ENCODE measurements around the gene CCDC18. TPM values are rescaled to one million over a fixed set of nuclear protein-coding genes. Genes with fewer than 3 reads are reported as not detected.

Gene CCDC18
- total RNA-seq, 1 experiment from 2014 or later: 18.1 TPM

DNA sequence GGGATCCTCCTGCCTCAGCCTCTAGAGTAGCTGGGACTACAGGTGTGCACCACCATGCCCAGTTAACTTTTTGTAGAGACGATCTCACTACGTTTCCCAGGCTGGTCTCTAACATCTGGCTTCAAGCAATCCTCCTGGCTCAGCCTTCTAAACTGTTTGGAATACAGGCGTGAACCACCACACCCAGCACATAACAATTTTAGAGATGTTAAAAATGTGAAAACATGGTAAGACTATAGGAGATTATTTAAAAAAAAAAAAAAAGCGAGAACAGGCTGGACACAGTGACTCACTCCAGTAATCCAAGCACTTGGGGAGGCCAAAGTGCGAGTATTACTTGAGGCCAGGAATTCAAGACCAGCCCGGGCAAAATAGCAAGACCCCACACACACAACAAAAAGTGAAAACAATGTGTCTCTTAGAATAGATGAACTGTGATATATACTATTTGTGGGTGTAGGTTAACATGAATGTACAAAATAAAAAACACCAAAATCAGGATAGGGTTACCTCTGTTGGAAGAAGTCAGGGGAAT, 19.6 kb downstream of the CCDC18 start:
- Histone ChIP-seq H3K4me1 (ENCODE audit: control insufficient read depth in 1 of 2, insufficient read depth in 2 of 2, low read length in 2 of 2) (no peaks in the 10 kb centered on the region), H4K20me1 (ENCODE audit: insufficient read depth) (no peaks in the 10 kb centered on the region), H3K79me2 (ENCODE audit: insufficient read depth, low read length) (no peaks in the 10 kb centered on the region), H2AFZ (ENCODE audit: low read depth, low read length, poor library complexity, severe bottlenecking) (no peak overlapping the region), H3K9me2 (ENCODE audit: insufficient read depth) (no peaks in the 10 kb centered on the region), H3K9ac (ENCODE audit: low read length) (no peak overlapping the region), H3K27me3 (ENCODE audit: insufficient read depth, low read length) (no peaks in the 10 kb centered on the region), H3K4me2 (ENCODE audit: low read length) (no peak overlapping the region), H3K27ac (ENCODE audit: low read depth, low read length) (no peak overlapping the region), H3K36me3 (ENCODE audit: control insufficient read depth in 1 of 2, insufficient read depth in 2 of 2, low read length in 2 of 2) (peaks cover 12 to 17% of the 10 kb centered on the region in 2 experiments; a peak in 1 of 4 replicates), H3K4me3 (replicated peaks in 1 of 2; ENCODE audit: low read depth in 1 of 2, low read length in 2 of 2) (no peak overlapping the region), H3K9me3 (ENCODE audit: control insufficient read depth in 1 of 2, insufficient read depth in 1 of 2, low read depth in 1 of 2, low read length in 2 of 2) (no peaks in the 10 kb centered on the region)
- RAD21 ChIA-PET (ENCODE audit: low non-redundant PET in 1 of 2, low total read pairs in 2 of 2, uncharacterized antibody in 2 of 2, unreplicated experiment in 2 of 2): no interaction called here
- ATAC-seq (no peak), DNase-seq (ENCODE audit: low read depth, low spot score) (no peak)
- no peak for TF ChIP-seq TCF7L2 (IDR thresholded peaks at IDR 0.05; ENCODE audit: borderline replicate concordance, extremely low read depth, insufficient read depth, insufficient read length)
- no peak for TF ChIP-seq SP1 (IDR thresholded peaks at IDR 0.05; ENCODE audit: low read depth)
- CTCF ChIA-PET: no interaction called here
- POLR2A ChIA-PET: no interaction called here
- intact Hi-C loops (cut with micrococcal nuclease): no loop called here
- no TSS peak for BruUV-seq (replicated peaks)

DNA sequence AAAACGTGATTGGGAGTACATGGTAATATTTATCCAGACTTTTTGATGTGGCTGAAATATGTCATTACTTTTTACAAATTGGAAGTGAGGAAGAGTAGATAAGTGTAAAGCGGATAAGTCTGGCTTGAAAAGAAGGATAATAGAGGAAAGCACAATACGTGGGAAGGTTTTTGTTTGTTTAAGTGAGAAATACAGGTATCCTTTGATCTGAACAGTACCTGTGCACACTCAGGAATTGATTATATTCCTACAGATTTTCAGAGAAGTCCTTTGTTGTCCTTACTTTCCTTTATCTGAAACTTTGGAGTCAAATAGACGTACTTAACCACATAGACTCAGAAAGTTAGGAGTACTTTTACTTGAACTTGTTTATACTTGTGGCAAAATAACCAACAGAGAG, 20.2 kb downstream of the CCDC18 start:
- POLR2A ChIA-PET: no interaction called here
- H3K79me2 ChIP-seq (ENCODE audit: insufficient read depth, low read length): no peaks in the 10 kb centered on the region
- DNase-seq (ENCODE audit: low read depth, low spot score): no peak
- RAD21 ChIA-PET (ENCODE audit: low non-redundant PET in 1 of 2, low total read pairs in 2 of 2, uncharacterized antibody in 2 of 2, unreplicated experiment in 2 of 2): no interaction called here
- H3K27ac ChIP-seq (ENCODE audit: low read depth, low read length): no peak overlapping the region
- no peak for ATAC-seq
- no peaks in the 10 kb centered on the region for H3K9me2 ChIP-seq (ENCODE audit: insufficient read depth)
- no peaks in the 10 kb centered on the region for H3K4me1 ChIP-seq (ENCODE audit: control insufficient read depth in 1 of 2, insufficient read depth in 2 of 2, low read length in 2 of 2)
- no peaks in the 10 kb centered on the region for H3K9me3 ChIP-seq (ENCODE audit: control insufficient read depth in 1 of 2, insufficient read depth in 1 of 2, low read depth in 1 of 2, low read length in 2 of 2)
- CTCF ChIA-PET: no interaction called here
- no peak overlapping the region for H3K4me2 ChIP-seq (ENCODE audit: low read length)
- H4K20me1 ChIP-seq (ENCODE audit: insufficient read depth): no peaks in the 10 kb centered on the region
- no TSS peak for BruUV-seq (replicated peaks)
- no peak overlapping the region for H3K4me3 ChIP-seq (replicated peaks in 1 of 2; ENCODE audit: low read depth in 1 of 2, low read length in 2 of 2)
- intact Hi-C loops (cut with micrococcal nuclease): no loop called here
- no peak for TF ChIP-seq YY1 (IDR thresholded peaks at IDR 0.05; ENCODE audit: extremely low read depth, insufficient replicate concordance, low read depth, low read length)
- TF ChIP-seq RAD21 (IDR thresholded peaks at IDR 0.05; ENCODE audit: low read depth): no peak
- no peak for TF ChIP-seq ZNF274 (IDR thresholded peaks at IDR 0.05; ENCODE audit: low read depth, low read length)
- TF ChIP-seq, protein P1, sequence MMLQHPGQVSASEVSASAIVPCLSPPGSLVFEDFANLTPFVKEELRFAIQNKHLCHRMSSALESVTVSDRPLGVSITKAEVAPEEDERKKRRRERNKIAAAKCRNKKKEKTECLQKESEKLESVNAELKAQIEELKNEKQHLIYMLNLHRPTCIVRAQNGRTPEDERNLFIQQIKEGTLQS (IDR thresholded peaks at IDR 0.05): no peak
- no peak for TF ChIP-seq CEBPB (IDR thresholded peaks at IDR 0.05; ENCODE audit: low read depth)
- no peak for TF ChIP-seq SRF (IDR thresholded peaks at IDR 0.05; ENCODE audit: low read depth)
- no peak for TF ChIP-seq EZH2phosphoT487 (IDR thresholded peaks at IDR 0.05; ENCODE audit: borderline replicate concordance)
- no peak for TF ChIP-seq EGR1 (IDR thresholded peaks at IDR 0.05; ENCODE audit: low read depth)
- TF ChIP-seq, protein P2, sequence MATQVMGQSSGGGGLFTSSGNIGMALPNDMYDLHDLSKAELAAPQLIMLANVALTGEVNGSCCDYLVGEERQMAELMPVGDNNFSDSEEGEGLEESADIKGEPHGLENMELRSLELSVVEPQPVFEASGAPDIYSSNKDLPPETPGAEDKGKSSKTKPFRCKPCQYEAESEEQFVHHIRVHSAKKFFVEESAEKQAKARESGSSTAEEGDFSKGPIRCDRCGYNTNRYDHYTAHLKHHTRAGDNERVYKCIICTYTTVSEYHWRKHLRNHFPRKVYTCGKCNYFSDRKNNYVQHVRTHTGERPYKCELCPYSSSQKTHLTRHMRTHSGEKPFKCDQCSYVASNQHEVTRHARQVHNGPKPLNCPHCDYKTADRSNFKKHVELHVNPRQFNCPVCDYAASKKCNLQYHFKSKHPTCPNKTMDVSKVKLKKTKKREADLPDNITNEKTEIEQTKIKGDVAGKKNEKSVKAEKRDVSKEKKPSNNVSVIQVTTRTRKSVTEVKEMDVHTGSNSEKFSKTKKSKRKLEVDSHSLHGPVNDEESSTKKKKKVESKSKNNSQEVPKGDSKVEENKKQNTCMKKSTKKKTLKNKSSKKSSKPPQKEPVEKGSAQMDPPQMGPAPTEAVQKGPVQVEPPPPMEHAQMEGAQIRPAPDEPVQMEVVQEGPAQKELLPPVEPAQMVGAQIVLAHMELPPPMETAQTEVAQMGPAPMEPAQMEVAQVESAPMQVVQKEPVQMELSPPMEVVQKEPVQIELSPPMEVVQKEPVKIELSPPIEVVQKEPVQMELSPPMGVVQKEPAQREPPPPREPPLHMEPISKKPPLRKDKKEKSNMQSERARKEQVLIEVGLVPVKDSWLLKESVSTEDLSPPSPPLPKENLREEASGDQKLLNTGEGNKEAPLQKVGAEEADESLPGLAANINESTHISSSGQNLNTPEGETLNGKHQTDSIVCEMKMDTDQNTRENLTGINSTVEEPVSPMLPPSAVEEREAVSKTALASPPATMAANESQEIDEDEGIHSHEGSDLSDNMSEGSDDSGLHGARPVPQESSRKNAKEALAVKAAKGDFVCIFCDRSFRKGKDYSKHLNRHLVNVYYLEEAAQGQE (IDR thresholded peaks at IDR 0.05; ENCODE audit: low read depth): no peak
- TF ChIP-seq ZFX (IDR thresholded peaks at IDR 0.05): no peak
- H3K36me3 ChIP-seq (ENCODE audit: control insufficient read depth in 1 of 2, insufficient read depth in 2 of 2, low read length in 2 of 2): peaks cover 13 to 17% of the 10 kb centered on the region in 2 experiments; a peak in 1 of 4 replicates
- H3K9ac ChIP-seq (ENCODE audit: low read length): no peak overlapping the region
- H3K27me3 ChIP-seq (ENCODE audit: insufficient read depth, low read length): no peaks in the 10 kb centered on the region
- H2AFZ ChIP-seq (ENCODE audit: low read depth, low read length, poor library complexity, severe bottlenecking): no peak overlapping the region

All from HCT116 (cell line).